GM12878 (cell line): ENCODE results near the gene KDM1B. TPM values are rescaled to one million over a fixed set of nuclear protein-coding genes. Genes with fewer than 3 reads are reported as not detected.
A peak's percentile ranks its signal among the peaks of the same experiment; 100 is the strongest.

Experiments
- ATAC-seq: fragments of 200-7000 bp; cut with Tn5 transposase; 3 replicates; pipeline ENCODE4 v1.9.1; 2020; ENCODE audit warnings: mild to moderate bottlenecking, moderate library complexity
- BruUV-seq: library from RNA; stranded (reverse); fragments of 400-500 nt; replicated peaks from 2 replicates; lab custom pipeline; 2021; lab: Mats Ljungman, UMichigan
- CTCF ChIA-PET: fragments of 300-600 bp; sonication (Branson Sonifier 250); formaldehyde crosslinking; extraction: SDS; loops from one replicate; lab custom pipeline; 2021; ENCODE audit warnings: inconsistent platforms; lab: Yijun Ruan, JAX
- POLR2A ChIA-PET: fragments of 350-600 bp; formaldehyde crosslinking; extraction: SDS; loops from one replicate; lab custom pipeline; 2021; ENCODE audit warnings: inconsistent platforms; lab: Charles Lee
- RAD21 ChIA-PET: fragments of 300-600 bp; sonication (Branson Sonifier 250); formaldehyde crosslinking; loops from one replicate; lab custom pipeline; 2023; ENCODE audit warnings: antibody characterized with exemption; ENCODE audit not compliant: unreplicated experiment; lab: Charles Lee
- SMC1A ChIA-PET: fragments of 300-600 bp; sonication (Branson Sonifier 250); formaldehyde crosslinking; loops from one replicate; lab custom pipeline; 2023; ENCODE audit not compliant: unreplicated experiment, uncharacterized antibody; lab: Charles Lee
- DNase-seq: peaks from one replicate; pipeline ENCODE4 v3.0.0-alpha.2; 2011; ENCODE audit warnings: low read depth, low spot score
- FAIRE-seq: peaks from 3 replicates; lab custom pipeline; 2011; peaks lifted over from hg19 to GRCh38; lab: Jason Lieb, UNC
- H2AFZ ChIP-seq: 2 replicates; pipeline ENCODE4 v1.6.0; 2011; ENCODE audit warnings: low read depth, low read length, control low read depth; ENCODE audit not compliant: control insufficient read depth
- H3K27ac ChIP-seq: 2 replicates; pipeline ENCODE4 v1.5.1; 2011; ENCODE audit warnings: control low read depth; ENCODE audit not compliant: control insufficient read depth, insufficient read depth
- H3K27me3 ChIP-seq, 2 experiments: replicated peaks in 1 of 2; 2 replicates each; pipeline versions ENCODE4 v1.6.0 to v1.6.1; 2011; ENCODE audit warnings: low read length in 1 of 2; ENCODE audit not compliant: control insufficient read depth in 2 of 2, insufficient read depth in 2 of 2
- H3K36me3 ChIP-seq, 2 experiments: 2 replicates each; pipeline ENCODE4 v1.5.1; 2011; ENCODE audit warnings: low read length in 1 of 2; ENCODE audit not compliant: control insufficient read depth in 2 of 2, insufficient read depth in 2 of 2
- H3K4me1 ChIP-seq: 2 replicates; pipeline ENCODE4 v1.6.1; 2011; ENCODE audit warnings: mild to moderate bottlenecking, low read length, moderate library complexity, mixed read lengths; ENCODE audit not compliant: control insufficient read depth, insufficient read depth
- H3K4me2 ChIP-seq: 2 replicates; pipeline ENCODE4 v1.6.0; 2011; ENCODE audit warnings: control low read depth; ENCODE audit not compliant: control insufficient read depth, insufficient read depth
- H3K4me3 ChIP-seq: fragments of 200-600 bp; sonication (generic); 2 replicates; pipeline ENCODE4 v1.5.1; 2016
- H3K79me2 ChIP-seq: 2 replicates; pipeline ENCODE4 v1.6.0; 2011; ENCODE audit warnings: low read length; ENCODE audit not compliant: control insufficient read depth, insufficient read depth
- H3K9ac ChIP-seq: 2 replicates; pipeline ENCODE4 v1.8.0; 2011; ENCODE audit warnings: low read length, control low read depth, mixed read lengths; ENCODE audit not compliant: control insufficient read depth, insufficient read depth
- H3K9me3 ChIP-seq: replicated peaks from 3 replicates; pipeline ENCODE4 v1.5.1; 2011; ENCODE audit warnings: mild to moderate bottlenecking, low read length; ENCODE audit not compliant: control insufficient read depth, insufficient read depth
- H4K20me1 ChIP-seq: 2 replicates; pipeline ENCODE4 v1.6.0; 2011; ENCODE audit not compliant: control insufficient read depth, insufficient read depth
- RAD21 ChIP-seq: IDR thresholded peaks from 2 replicates; pipeline ENCODE4 v1.6.1; 2011; ENCODE audit warnings: mild to moderate bottlenecking, low read depth, low read length, moderate library complexity; ENCODE audit not compliant: insufficient read depth
- RUNX3 ChIP-seq: IDR thresholded peaks from 2 replicates; pipeline ENCODE4 v1.6.1; 2012; ENCODE audit warnings: low read length, inconsistent platforms
- SPI1 ChIP-seq: IDR thresholded peaks from 2 replicates; pipeline ENCODE4 v1.6.1; 2011; ENCODE audit warnings: low read depth, mild to moderate bottlenecking, low read length, moderate library complexity, borderline replicate concordance; ENCODE audit not compliant: insufficient read depth
- ZNF384 ChIP-seq: IDR thresholded peaks from 2 replicates; pipeline ENCODE4 v1.6.1; 2012; ENCODE audit warnings: low read depth, mild to moderate bottlenecking, low read length, improper control_type of control experiment, borderline replicate concordance
- WGBS: methylation state at CpG from one replicate; pipeline ENCODE4 v1.1.6; 2016; ENCODE audit warnings: low lambda C conversion rate; ENCODE audit not compliant: insufficient replicate concordance, insufficient coverage; ENCODE audit errors: missing lambda C conversion rate; 5-methylcytosine and 5-hydroxymethylcytosine counted together
- in situ Hi-C: fragments of 300-500 bp; cut with MboI; formaldehyde crosslinking; loops from 9 replicates; pipeline ENCODE4 v1.14.3; 2018; ENCODE audit warnings: mixed read lengths
- intact Hi-C: fragments of 100-400 bp; cut with micrococcal nuclease; formaldehyde crosslinking; loops from one replicate; pipeline ENCODE4 v1.14.2; 2022; ENCODE audit not compliant: unreplicated experiment
- polyA plus RNA-seq, 11 experiments: library from polyadenylated mRNA; depleted of rRNA in 4 of 11; unstranded in 6 of 11; stranded (reverse) in 5 of 11; fragments of >200 nt; fragmentation: Nextera tagmentation in 4 of 11; fragmentation: Illumina TruSeq in 1 of 11; extraction: Ambion mirVana in 4 of 11; extraction: Trizol in 1 of 11; gene quantifications; 1 replicate in 1 of 11; 2 replicates in 10 of 11; pipeline versions ENCODE4 v1.2.1 to v1.2.3, GENCODE V29; 2011 to 2016; ENCODE audit warnings: inconsistent platforms in 2 of 11, missing spikeins in 2 of 11, low read depth in 1 of 11
- total RNA-seq, 4 experiments: library from RNA; depleted of rRNA in 3 of 4; stranded (reverse); fragments of >200 nt in 3 of 4; fragmentation: Illumina TruSeq in 1 of 4; extraction: Trizol in 1 of 4; gene quantifications; 2 replicates each; pipeline versions ENCODE4 v1.2.1 to v1.2.3, GENCODE V29; 2013 to 2021
- TF ChIP-seq, protein P1 (sequence below): fragments of 450-650 bp; IDR thresholded peaks from 2 replicates; pipeline ENCODE4 v1.6.1; 2017; ENCODE audit warnings: low read depth, mild to moderate bottlenecking, moderate library complexity
- TF ChIP-seq, protein P2 (sequence below): IDR thresholded peaks from 2 replicates; pipeline ENCODE4 v1.6.1; 2012; ENCODE audit warnings: low read length, inconsistent platforms

KDM1B gene
- total and polyA plus RNA-seq, 10 of the 15 experiments (the other 5 are each of a cell fraction or from before 2014, with no cell fraction given) = 1.7 to 22.5 (median 13.9) TPM

GRCh38 chr6:18215436-18215835 lies 60.2 kb downstream of the KDM1B start:
- intact Hi-C loops = no loop called here
- no peak for TF ChIP-seq RAD21
- peak; percentile 70; the same call in 1 of the 2 replicates for TF ChIP-seq ZNF384
- TF ChIP-seq, protein P1, sequence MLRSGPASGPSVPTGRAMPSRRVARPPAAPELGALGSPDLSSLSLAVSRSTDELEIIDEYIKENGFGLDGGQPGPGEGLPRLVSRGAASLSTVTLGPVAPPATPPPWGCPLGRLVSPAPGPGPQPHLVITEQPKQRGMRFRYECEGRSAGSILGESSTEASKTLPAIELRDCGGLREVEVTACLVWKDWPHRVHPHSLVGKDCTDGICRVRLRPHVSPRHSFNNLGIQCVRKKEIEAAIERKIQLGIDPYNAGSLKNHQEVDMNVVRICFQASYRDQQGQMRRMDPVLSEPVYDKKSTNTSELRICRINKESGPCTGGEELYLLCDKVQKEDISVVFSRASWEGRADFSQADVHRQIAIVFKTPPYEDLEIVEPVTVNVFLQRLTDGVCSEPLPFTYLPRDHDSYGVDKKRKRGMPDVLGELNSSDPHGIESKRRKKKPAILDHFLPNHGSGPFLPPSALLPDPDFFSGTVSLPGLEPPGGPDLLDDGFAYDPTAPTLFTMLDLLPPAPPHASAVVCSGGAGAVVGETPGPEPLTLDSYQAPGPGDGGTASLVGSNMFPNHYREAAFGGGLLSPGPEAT = peak; percentile 30; the same call in 1 of the 2 replicates
- peak; percentile 77 for TF ChIP-seq SPI1
- TF ChIP-seq, protein P2, sequence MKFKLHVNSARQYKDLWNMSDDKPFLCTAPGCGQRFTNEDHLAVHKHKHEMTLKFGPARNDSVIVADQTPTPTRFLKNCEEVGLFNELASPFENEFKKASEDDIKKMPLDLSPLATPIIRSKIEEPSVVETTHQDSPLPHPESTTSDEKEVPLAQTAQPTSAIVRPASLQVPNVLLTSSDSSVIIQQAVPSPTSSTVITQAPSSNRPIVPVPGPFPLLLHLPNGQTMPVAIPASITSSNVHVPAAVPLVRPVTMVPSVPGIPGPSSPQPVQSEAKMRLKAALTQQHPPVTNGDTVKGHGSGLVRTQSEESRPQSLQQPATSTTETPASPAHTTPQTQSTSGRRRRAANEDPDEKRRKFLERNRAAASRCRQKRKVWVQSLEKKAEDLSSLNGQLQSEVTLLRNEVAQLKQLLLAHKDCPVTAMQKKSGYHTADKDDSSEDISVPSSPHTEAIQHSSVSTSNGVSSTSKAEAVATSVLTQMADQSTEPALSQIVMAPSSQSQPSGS = peak; percentile 18; the same call in 1 of the 2 replicates
- 0 out of 2 replicates have a peak, but pooled peaks have one; percentile 12 for TF ChIP-seq RUNX3
- ChIA-PET SMC1A (interaction anchor here (1.0 kb wide), 1 partner anchor 46 kb away, joined by 4 read pairs; no protein-coding TSS in a partner anchor), RAD21 (no interaction called here), CTCF (interaction anchor here (0.6 to 0.9 kb wide), 2 partner anchors 42 to 108 kb away, joined by 3 to 4 read pairs; no protein-coding TSS in a partner anchor), POLR2A (interaction anchor here (0.7 to 1.2 kb wide), 2 partner anchors 61 to 318 kb away, joined by 3 read pairs; partner anchors contain the start of gene TPMT)
- ATAC-seq (peak; percentile 2), DNase-seq (no peak), FAIRE-seq (no peak)
- H3K4me3 ChIP-seq = no peak overlapping the region
- H3K36me3 ChIP-seq = peaks cover 0 to 11% of the 10 kb centered on the region in 2 experiments; a peak in 2 of 4 replicates
- no peaks in the 10 kb centered on the region for H3K79me2 ChIP-seq
- H3K4me2 ChIP-seq = peak overlapping the region; percentile 31
- peaks cover 59% of the 10 kb centered on the region for H3K4me1 ChIP-seq
- no peaks in the 10 kb centered on the region for H4K20me1 ChIP-seq
- peak overlapping the region; percentile 26; the same call in 1 of the 2 replicates for H3K9ac ChIP-seq
- peak overlapping the region; percentile 70 for H3K27ac ChIP-seq
- peak overlapping the region; percentile 63 for H2AFZ ChIP-seq
- no TSS peak for BruUV-seq
- no peaks in the 10 kb centered on the region for H3K27me3 ChIP-seq
- in situ Hi-C loops = no loop called here
- H3K9me3 ChIP-seq = no peaks in the 10 kb centered on the region; the same call in 2 of the 3 replicates
- WGBS = 26% methylated on average over 7 of the region's 7 CpGs
